ENCODE results near the gene OSTN. TPM values are rescaled to one million over a fixed set of nuclear protein-coding genes. Genes with fewer than 3 reads are reported as not detected.

Gene OSTN
- total RNA-seq, 1 donor from 2014 or later = not detected

DNA sequence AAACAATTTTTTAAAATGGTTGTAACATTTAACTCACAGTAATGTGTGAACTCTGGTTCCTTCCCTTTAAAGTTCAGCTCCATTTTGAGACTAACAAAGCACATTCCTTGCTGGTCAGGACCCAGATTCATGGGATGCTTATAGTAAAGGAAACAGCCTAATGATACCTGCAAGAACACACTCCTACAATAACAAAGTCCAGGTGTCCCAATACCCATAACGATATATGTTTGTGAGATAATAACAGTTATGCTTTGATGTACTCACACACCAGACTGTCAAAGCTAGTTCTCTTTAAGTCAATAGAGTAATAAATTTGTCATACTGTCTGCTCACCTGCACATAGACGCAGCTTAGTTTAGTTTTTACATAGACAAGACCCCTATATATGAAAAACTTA lies 114.3 kb downstream of the OSTN start:
- no peak for DNase-seq (ENCODE audit: low spot score)

DNA sequence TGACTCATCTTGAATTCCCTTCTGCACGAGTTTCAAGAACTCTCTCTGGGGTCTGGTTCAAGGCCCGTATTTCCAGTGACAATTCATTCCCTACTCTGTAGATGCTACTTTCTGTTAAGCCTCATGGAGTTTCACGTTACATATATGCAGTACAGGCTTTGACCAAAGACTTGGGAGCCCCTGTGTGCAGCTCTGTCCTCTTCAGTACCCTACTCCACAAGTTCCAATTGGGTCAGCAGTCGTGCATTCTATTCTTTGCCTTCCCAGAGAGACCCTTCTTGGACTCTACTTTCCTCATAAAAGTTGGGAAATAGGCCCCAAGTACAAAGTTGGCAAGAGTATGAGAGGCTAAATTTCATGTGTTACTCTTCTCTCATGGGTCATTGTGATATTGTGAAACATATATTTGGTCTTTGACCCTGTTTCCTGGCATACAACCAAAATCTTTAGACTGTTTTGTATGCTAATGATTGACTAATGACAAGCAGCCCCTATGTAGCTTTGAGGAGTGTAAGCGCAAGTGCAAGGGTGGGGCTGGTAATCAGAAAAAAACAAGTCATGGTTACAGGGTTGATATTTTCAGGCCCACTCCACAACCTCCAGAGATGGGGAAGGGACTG lies 115.2 kb downstream of the OSTN start:
- no peak for DNase-seq (ENCODE audit: low spot score)

Other genes starting within 250 kb of the OSTN start
- gene CCDC50, start 130.2 kb downstream of the OSTN start, total RNA-seq = 65.3 TPM
- 0.70 TPM for gene UTS2B, start 131.3 kb downstream of the OSTN start, total RNA-seq